ENCODE data around the gene CTNND2.
A peak's percentile ranks its signal among the peaks of the same experiment; 100 is the strongest.

CTNND2 gene

GRCh38 chr5:11240293-11241190 lies 663.7 kb downstream of the CTNND2 start:
- no peak for DNase-seq

DNA sequence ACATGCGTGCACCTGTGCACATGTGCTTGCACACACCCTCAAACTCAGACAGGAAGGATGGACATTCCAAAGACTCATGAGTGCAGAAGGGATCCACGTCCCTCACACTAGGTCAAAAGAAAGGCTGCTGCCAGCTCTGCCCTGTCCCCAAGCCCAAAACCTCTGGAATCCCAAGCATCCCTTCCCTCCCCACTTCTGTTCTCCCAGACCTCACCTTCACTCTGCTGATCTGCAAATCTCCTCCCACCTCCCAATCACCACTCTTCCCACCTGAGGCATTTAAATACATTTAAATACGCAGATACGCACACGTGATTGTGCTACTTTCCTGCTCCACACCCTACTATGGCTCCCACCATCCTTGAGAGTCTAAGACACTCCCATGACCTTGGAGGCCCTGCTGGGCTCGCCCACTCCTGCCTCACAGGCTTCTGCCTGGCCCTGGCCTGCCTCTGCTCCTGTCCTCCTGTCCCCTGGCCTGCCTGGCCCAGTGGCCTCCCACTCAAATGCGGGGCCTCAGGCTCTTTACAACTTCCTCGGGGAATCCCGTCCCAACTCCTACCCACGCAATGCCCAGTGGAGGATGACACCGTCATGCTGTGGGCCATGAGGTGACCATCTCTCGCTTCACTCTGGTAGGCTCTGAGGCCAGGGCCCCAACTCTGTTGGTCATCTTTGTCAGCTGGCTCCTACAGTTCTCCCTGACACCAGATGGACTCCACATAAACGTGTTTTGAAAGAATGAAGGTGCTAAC lies 664.8 kb downstream of the CTNND2 start:
- DNase-seq = no peak

DNA sequence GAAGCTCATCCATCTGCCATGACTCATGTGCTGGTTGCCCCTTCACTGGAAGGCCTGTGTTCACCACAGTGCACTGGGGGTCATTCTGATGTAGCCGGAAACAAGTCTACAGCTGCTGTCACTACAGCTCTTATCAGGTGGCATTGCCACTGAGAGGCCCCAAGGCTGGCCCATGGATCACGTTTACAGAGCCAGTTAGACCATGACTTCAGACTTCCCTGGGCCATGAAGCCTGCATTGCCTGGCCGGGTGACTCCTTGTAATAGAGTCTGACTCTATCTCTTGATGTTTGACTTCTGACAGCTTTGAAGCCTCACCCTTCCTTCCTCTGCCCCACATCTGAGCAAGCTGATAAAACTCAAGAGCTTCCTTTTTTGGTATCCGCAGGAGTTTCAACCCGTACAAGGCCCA lies 669.7 kb downstream of the CTNND2 start:
- peak; percentile 31 for DNase-seq

GRCh38 chr5:11230890-11231289 lies 673.4 kb downstream of the CTNND2 start:
- DNase-seq = no peak

- DNase-seq = no peak
These were observed 677.2 kb downstream of the CTNND2 start for GRCh38 chr5:11227064-11227463.

- DNase-seq = no peak
These were observed 679.6 kb downstream of the CTNND2 start for GRCh38 chr5:11224436-11225187.

DNA sequence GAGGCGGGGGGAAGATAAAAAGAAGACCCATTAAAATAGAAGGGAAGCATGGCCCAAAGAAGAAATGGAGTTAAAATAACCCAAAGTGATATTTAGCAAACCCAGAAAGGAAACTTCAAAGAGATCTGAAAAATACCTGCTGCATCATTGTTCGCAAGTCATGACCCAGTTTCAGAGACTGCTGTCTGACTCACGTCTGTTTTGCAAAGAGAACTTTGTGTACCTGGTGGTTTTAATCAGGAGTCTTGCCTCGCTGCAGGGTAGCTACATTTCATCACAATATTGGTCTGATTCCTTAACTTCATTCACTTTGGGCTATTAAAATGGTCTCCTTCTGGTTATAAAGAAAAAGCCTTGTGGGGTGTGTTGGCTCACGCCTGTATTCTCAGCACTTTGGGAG lies 682.1 kb downstream of the CTNND2 start:
- DNase-seq = no peak

DNA sequence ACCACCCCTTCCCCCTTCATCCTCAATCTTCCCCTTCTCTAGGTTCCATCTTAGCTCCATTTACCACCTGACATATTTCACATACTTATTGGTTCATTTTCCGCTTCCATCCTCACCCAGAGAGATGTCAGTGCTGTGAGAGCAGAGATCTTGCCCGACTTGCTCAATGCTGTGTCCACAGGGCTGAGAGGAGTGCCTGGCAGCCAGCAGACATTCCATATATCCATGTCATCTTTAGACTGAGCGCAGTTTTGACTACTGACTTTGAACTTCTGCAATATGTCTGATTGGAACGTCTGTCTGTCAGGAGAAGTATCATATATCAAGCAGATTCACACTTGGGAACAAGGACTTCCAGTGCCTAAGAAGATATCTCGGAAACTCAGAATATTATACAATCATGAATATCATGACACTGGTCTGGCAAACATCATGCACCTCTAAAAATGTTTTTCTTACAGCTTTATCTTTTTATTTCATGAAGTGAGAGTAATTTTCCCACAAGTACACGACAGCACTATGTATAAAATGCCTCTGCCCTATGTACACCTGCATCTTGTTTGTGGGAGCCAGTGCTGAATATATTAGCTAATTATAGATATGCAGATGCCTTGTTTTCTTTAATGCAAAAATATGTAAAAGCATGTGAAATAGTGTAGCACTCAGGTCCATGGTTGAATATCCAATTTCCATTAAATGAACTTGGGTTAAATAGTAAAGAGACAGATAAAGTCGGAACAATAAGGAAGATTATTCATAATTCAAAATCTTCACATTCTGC lies 689.2 kb downstream of the CTNND2 start:
- DNase-seq = no peak

DNA sequence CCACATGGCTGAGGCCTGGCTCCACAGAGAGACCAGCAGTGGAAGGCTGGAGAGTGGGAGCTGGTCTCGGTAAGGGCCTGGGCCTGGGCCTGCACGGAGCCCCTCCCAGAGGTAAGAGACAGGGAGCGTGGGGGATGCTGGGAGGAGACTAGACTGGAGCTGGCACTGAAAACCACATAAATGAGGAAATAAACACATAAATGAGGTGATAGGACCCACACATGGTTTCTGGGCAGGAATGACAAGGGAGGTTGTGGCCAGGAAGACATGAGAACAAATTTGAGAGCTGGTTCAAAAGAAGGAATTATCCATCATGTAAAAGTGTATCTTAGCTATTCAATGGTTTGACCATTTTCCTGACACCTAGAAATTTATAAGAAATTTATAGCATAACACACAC lies 691.5 kb downstream of the CTNND2 start:
- DNase-seq = no peak

DNA sequence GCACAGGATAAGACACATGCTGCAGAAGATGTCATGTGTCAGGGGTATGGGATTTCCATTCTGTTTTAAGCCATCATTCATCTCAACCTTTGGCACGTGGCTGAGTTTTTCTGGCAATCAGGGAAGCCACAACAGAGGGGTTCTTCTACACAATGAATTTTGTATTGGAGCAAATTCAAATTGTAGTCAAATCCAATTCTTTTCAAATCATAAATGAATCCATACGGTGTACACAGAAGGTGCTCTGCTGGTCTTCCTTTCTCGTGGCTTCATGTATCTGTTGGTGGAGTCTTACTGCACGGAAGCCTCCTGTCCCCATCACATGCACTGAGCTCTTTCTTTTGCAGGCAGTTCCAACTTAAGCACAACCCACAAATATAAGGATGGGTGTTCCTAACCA lies 706.5 kb downstream of the CTNND2 start:
- no peak for DNase-seq

GRCh38 chr5:11191673-11192072 lies 712.6 kb downstream of the CTNND2 start:
- DNase-seq = no peak

DNA sequence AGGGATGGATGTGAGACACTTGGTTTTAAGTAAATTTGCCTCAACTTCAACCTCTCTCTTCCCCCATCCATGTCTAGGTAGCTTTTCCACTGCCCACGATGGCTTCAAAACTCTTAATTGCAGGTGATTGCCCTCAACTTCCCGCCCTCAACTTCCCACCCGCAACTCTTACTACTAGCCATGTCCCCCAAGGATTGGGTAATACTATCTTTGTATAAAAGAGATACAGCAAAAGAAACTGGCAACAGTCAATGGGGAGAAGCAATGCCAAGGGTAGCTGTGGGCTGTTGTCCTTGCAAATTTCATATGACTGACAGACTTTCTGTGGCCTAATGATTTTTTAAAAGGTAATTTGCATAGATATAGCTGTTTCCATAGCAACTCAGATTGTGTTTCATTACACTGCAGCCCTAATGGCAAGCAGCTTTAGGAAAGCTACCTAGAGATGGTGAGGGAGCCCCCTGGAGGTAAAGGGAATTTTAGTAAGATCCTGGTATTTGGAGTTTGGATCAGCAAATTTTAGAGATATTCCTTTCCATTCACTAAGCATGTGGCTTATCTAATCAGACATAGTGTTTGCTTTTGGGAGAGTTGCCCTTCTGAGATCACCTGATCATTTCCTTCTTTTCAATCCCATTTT lies 721.7 kb downstream of the CTNND2 start:
- DNase-seq = no peak

DNA sequence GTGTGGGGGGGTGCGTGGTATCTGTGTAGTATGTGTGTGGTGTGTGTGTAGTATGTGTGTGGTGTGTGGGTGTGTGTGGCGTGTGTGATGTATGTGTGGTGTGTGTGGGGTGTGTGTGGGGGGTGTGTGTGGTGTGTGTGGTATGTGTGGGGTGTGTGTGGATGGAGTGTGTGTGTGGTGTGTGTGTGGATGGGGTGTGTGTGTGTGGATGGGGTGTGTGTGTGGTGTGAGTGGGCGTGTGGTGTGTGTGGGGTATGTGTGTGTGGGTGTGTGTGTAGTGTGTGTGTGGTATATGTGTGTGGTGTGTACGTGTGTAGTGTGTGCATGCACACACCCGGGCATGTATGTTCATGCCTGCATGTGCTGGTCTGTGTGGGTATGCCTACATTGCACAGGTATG lies 722.3 kb downstream of the CTNND2 start:
- no peak for DNase-seq

DNA sequence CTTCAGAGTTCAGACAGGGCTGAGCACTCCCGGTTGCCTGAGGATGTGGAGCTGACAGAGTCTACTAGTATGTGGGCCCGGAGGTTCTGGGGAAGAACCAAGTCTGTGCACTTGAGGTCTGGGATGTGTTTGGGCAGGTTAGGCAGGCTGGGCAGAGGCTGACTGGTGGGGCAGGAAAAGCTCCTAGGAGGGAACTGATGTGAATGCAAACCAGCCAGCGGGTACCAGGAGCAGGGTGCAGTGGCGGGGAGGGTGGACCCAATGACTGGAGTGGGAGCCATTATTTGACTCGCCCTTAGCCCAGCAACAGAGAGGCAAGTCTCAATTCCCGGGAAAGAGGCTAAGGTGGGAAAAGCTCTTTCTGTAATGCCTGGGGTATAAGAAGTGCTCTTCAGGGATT lies 723.4 kb downstream of the CTNND2 start:
- no peak for DNase-seq

DNA sequence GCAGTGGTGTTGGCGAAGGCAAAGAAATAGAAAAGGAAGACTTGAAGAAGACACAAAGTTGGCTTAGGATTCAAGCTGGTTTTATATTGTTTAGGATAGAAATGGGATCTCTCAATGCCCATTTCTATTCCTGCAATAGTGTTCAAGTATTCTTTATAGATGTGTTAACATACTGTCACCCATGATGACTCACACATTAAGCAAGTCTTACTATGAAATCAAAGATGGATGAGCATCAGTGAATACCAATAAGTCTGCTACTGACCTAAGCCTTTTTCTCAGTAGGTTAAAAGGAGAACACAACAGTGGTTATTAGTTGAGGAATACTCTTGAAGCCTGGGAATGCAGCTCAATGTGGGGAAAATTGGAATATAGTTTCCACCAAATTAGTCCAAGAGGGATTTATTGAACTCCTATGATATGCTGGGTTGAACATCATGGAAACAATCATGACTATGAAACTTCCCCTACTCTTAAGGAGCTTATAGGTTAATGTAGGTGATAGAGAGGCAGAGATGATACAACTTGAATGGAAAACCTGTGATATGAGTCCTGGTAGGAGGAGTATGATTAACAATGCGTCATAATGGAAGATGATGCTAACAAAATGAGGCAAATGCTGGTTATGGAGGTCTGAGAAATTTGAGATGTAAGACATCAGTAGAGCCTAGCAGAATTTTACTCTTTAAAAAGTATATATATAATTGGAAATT lies 726.1 kb downstream of the CTNND2 start:
- DNase-seq = no peak

DNA sequence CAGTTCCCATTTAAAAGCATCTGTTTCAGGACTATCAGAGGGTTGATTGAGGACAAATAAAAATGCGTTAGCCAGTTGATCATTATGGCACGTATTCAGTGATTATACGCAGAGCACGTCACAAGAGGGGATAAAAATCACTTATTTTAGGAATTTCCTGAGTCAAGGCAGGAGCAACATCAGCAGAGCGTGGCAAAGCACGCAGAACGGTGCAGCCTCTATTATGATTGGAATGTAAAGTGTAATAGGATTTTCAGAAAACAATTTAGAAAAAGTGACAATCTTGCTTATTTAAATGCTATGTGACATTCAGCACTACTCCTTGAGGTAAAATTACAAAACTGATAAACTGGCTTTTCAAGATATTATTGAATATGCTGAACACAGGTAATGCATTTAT lies 729.7 kb downstream of the CTNND2 start:
- DNase-seq = no peak

DNA sequence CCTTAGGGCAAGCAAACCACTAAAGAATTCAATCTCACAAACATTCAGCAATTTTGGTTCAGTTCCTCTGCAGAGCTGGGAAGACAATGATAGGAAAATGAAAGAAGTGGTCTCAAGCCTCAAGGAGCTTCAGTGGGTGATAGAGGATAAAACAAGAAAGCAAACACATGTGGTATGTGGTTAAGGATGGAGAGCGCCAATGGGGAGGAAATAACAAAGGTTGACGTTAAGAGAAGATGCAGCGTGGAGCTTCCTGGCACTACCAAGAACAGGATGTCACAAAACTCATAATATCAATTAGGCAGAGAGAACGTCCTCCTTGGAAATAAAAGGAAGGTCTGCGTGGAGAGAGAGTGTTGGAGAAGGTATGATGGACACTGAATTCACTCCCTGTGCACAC lies 731.8 kb downstream of the CTNND2 start:
- no peak for DNase-seq

GRCh38 chr5:11171236-11171635 lies 733.0 kb downstream of the CTNND2 start:
- DNase-seq = no peak

DNA sequence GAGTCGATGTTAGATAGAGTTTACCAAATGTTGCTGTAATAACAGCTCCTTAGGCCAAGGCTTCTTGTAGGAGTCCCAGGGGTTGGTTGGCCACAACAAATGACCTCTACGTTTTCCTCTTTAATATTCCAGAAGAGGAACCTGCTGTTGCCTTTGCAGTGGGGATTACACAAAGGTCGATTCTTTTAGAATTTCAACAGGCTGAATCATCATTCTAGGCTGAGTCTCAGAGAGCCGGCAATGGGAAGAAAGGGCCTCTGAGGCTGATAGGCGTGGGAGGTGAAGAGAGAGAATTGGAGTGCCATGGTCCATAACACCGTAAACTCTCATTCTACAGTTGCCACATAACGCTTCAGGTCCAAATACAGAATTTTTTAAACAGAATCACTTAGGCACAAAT lies 737.3 kb downstream of the CTNND2 start:
- no peak for DNase-seq

DNA sequence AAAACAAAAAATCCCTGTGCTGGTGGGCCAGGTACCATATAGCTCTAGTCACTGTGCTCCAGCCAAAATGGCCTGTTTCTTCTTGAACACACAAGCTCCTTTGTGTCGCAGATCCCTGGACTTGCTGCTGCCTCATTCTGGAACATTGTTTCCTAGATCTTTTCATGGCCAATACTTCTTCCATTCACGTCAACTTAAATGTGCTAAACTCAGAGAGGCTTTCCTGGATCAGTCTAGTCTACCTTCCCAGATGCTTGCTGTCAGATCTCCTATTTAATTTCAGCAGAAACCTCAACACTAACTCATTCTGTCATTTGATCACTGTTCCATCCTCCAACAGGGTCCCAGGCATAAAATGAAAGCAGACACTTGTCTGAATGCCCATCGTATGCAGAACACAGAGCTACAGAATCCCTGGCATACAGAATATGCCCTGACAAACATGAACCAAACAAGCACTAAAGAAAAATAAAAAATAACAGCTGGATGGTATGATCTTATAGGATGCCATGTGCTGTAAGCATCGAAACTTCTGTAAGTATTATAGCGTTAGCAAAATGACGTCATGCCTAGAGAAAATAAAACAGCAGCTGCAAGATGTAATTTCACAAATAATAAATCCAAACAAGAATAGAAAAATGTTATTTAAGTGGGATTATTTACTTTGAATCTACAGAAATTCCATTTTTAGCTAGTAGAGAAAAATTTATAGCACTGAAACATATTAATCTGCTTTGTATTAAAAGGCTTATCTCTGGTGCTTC lies 739.5 kb downstream of the CTNND2 start:
- DNase-seq = no peak

GRCh38 chr5:11157132-11157531 lies 747.1 kb downstream of the CTNND2 start:
- no peak for DNase-seq
